Measurements from ENCODE around the gene HOXC11.

GRCh38 chr12:53955776-53956250 is 17.1 kb upstream of the HOXC11 start:
- TF ChIP-seq CTCF (conservative IDR thresholded peaks at IDR 0.05) (no peak), EZH2 (IDR thresholded peaks at IDR 0.05; ENCODE audit: low read depth) (no peak)
